HG03575 (cell line): ENCODE data around the gene NRXN3.

Experiments used
- ATAC-seq: cut with Tn5 transposase; IDR thresholded peaks from one replicate; pipeline ENCODE4 v1.9.1; 2021; ENCODE audit not compliant: unreplicated experiment, insufficient number of reproducible peaks, low FRiP score; ENCODE audit errors: extremely low read depth

NRXN3 gene

GRCh38 chr14:78644824-78645559, 474.8 kb downstream of the NRXN3 start:
- ATAC-seq: no peak

DNA sequence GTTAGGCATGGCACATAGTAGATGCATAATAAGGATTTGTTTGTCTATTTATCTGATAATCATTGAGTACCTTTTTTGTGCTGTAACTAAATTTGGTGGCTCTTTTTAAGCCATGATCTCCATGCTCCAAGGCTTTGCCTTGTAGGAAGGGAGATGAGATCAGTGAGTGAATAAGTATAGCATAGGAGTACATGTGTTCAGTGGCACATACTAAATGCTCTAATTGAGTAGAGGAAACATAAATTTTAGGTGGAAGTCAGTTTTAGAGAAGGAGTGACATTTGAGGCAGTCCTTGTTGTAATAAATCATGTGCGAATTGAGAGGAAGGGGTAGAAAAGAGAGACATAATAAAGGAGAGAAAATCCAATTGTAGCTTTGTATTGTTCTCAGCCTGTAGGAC, 482.6 kb downstream of the NRXN3 start:
- no peak for ATAC-seq

- ATAC-seq: no peak
Measured at GRCh38 chr14:78653173-78653572, 483.0 kb downstream of the NRXN3 start.

DNA sequence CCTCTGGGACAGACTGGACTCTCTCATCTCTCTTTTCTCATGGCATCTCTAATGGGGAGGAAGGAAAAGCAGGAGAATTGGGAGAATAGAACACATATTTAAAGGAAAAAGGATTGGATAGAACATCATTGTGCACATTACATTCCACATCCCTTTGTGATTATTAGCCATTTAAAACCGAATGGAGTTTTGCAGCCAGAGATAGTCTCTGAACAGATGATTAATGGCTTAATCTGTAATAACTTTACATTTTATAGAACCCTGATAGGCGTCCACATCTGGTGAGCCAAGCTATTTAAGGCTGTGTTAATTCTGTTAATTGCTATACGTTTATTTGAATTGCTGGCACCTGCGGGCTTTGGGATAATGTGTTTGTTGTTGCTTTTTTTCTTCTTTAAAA, 487.3 kb downstream of the NRXN3 start:
- ATAC-seq: no peak

DNA sequence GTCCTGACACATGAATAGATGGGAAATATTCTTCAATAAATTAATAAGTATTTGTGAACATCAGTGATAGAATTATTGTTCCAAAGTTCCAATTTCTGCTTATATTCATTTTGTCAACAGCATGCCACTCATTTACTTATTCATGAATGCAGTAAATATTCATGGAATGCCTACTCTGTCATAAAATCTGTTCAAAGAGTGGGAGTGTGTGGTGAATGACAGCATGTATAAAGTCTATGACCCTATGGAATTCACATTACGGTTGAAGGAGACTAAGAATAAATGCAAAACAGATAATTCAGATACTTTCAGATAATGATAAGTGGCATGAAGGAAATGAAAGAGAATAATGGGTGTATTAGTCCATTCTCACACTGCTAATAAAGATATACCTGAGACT, 494.7 kb downstream of the NRXN3 start:
- no peak for ATAC-seq

- no peak for ATAC-seq
Measured at GRCh38 chr14:78666336-78667056, 496.3 kb downstream of the NRXN3 start.

DNA sequence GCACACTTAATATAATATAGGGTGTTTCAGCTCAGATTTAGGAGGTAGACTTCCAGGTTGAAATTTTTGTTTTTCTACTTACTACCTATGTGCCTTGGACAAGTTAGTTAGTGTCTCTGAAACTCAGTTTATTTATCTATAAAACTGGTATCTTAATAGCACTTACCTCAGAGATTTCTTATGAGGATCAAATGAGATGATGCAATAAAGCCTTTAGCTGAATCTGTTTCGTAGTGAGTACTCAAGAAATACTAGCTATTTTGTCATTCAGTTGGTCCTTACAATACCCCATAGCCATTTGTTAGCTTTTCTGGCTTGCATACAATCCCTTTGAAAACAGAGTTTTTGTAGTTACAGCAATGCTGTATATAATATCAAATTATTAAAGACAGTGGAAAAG, 497.0 kb downstream of the NRXN3 start:
- ATAC-seq: no peak

DNA sequence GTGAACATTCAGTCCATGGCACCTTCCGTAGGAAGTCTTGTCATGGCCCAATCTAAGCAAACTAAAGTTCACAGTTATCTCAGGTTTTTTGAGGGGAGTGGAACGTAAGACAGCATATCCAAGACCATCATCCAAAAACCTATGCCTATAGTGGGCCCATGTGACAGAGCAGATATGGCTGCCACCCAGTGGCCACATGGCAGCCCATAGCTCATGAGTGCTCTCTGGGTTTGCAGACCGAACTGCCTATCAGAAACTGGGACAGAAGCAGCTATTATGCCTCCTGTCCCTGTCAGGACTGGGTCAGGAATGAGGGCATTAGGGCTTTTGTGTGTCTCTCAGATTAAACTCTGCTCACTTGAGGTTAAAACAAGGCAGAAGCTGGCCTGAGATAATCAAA, 503.7 kb downstream of the NRXN3 start:
- ATAC-seq: no peak

- ATAC-seq: no peak
Measured at GRCh38 chr14:78674820-78675219, 504.6 kb downstream of the NRXN3 start.

GRCh38 chr14:78683206-78683605, 513.0 kb downstream of the NRXN3 start:
- no peak for ATAC-seq

DNA sequence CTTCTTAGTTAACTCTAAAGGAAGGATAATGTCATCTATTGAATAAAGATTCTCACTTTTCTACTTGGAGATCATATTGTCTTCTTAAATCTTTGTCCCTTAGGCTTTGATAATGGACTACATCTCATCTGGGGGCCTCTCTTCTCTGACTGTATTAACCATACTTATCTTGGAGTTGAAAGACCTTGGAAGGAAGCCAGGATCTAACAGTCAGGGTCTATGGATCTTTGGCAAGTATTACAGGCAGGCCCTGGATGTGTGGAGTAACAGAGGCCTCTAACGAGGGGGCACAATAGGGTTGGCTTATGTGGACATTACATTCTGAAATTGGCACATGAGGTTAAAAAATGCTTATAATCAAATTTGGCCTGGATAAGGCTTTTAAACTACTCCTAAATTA, 513.8 kb downstream of the NRXN3 start:
- no peak for ATAC-seq

DNA sequence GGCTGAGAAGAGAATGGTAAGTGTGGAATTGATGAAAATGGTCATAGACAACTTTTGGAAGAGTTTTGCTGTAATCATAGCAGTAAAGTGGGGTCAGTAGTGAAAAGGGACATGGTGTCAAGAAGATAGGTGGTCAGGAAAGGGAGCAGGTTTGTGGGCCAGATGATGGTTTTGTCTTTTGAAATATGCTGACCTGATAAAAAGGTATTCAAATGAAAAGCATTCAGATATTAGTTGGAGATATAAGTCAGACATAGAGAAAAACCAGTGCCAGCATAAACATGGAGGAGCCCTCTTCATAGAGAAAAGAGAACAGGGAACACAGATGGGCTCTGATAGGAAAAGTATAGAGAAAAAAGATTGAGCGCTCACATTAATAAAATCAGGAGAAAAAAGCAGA, 518.3 kb downstream of the NRXN3 start:
- no peak for ATAC-seq

GRCh38 chr14:78690836-78691235, 520.7 kb downstream of the NRXN3 start:
- ATAC-seq: no peak

GRCh38 chr14:78697341-78697740, 527.2 kb downstream of the NRXN3 start:
- ATAC-seq: no peak

- ATAC-seq: no peak
Measured at GRCh38 chr14:78698991-78699390, 528.8 kb downstream of the NRXN3 start.

GRCh38 chr14:78700236-78700635, 530.1 kb downstream of the NRXN3 start:
- no peak for ATAC-seq

- no peak for ATAC-seq
Measured at GRCh38 chr14:78701246-78701645, 531.1 kb downstream of the NRXN3 start.

DNA sequence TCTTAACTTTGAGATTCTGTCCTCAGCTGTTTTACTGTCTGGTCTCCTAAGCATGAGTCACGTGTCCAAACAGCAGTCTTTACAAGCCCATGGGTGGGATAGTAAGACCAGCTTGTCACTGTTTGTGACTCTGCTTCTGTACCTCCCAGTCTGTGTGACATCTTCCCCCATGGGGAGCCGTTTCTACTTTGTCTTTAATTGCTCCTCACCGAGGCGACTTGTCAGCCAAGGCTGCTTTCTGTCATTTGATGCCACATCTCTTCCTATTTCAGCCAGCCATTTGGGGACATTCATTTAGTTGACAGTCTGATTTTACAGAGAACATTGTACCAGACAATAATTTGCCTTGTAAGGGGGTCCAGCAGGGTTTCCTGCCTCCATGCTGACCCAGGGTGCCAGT, 534.8 kb downstream of the NRXN3 start:
- ATAC-seq: no peak

GRCh38 chr14:78705989-78706388, 535.8 kb downstream of the NRXN3 start:
- no peak for ATAC-seq

DNA sequence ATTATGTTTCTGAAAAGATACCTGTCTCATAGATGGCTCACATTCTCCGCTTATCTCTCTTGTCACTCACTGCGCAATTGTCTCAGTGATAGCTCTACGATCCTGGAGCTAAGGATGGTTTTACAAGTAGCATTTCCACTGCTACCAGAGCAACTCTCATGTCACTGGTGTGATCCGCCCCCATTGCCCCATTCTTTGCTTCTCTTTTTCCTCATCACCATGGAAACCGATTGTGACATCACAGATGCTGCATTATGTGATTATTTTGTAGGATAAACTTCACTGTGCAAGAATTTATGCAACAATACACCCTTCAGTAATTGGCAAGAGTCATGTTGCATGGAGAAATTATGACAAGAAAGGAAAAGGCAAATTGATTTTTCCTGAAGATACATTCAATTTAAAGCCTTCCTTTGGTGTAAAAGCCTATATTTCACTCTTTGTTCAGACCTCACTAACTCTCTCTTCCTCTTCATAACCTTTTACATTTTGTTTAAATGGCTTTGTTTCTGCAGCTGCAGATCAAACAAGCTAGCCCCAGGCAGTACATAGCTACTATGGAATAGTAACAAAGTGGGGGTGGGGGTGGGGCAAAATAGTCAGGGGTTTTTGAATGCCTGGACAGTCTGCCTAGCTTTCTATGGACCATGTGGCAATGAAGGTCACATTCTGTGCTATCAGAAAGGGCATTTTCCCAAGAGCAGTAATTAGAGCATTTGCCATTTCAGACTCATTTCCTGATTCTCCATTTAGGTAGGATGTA, 539.8 kb downstream of the NRXN3 start:
- ATAC-seq: no peak
